Measurements from ENCODE around the gene P3R3URF.

P3R3URF gene

DNA sequence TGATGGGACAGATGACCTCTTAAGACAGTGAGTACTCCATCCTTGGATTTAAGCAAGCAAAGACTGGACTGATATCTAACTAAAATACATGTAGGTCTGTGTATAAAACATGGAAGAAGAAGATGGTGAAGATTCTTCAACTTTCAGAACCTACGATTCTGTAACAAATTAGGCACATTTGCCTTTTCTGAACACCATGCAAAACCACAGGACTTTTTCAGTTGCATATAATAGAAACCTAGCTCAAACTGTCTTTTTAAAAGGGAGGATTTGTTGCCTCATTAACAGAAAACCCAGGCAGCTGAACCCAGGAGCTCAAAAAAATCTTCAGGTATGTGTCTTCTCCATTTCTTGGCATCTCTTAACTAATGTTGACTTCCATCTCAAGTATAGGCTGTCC, 16.1 kb downstream of the P3R3URF start:
- no peaks in the 10 kb centered on the region for H3K9me3 ChIP-seq (ENCODE audit: insufficient read depth, low read depth, low read length)
- no peak overlapping the region for H3K27ac ChIP-seq (ENCODE audit: low read depth, low read length)
- no peak overlapping the region for H2AFZ ChIP-seq (ENCODE audit: insufficient read depth, low read length, poor library complexity)
- H3K27me3 ChIP-seq (ENCODE audit: insufficient read depth, low read length): no peaks in the 10 kb centered on the region
- no peak overlapping the region for H4K91ac ChIP-seq (ENCODE audit: low read depth, low read length)
- H3K14ac ChIP-seq (ENCODE audit: low read length): no peak overlapping the region
- no peak overlapping the region for H2BK5ac ChIP-seq (ENCODE audit: low read depth, low read length, poor library complexity)
- no peaks in the 10 kb centered on the region for H3K36me3 ChIP-seq (ENCODE audit: control insufficient read depth in 1 of 2, insufficient read depth in 2 of 2, low read length in 2 of 2)
- H2BK12ac ChIP-seq (ENCODE audit: low read length): no peak overlapping the region
- H2BK120ac ChIP-seq (ENCODE audit: insufficient read depth, low read length, poor library complexity): no peak overlapping the region
- WGBS (ENCODE audit: extremely low coverage, insufficient coverage, insufficient read length): no CpG with 5 or more reads among the region's 1 CpG
- H4K12ac ChIP-seq (ENCODE audit: low read depth, low read length): no peak overlapping the region
- no peak overlapping the region for H3K4me2 ChIP-seq (ENCODE audit: low read length)
- no peak overlapping the region for H3K4me3 ChIP-seq (ENCODE audit: low read depth, low read length)
- no peaks in the 10 kb centered on the region for H3K79me2 ChIP-seq (ENCODE audit: control insufficient read depth, insufficient read depth, low read length, poor library complexity)
- H3K18ac ChIP-seq (ENCODE audit: low read length): no peak overlapping the region
- H2AK5ac ChIP-seq (ENCODE audit: low read length): no peak overlapping the region
- H3K4ac ChIP-seq (ENCODE audit: low read depth, low read length): no peak overlapping the region
- H3K23ac ChIP-seq (ENCODE audit: low read length): no peak overlapping the region
- no peak overlapping the region for H3K9ac ChIP-seq (ENCODE audit: low read length)
- H4K8ac ChIP-seq (ENCODE audit: low read depth, low read length): no peak overlapping the region
- no peak for DNase-seq
- no peaks in the 10 kb centered on the region for H3K79me1 ChIP-seq (ENCODE audit: low read length)
- no peaks in the 10 kb centered on the region for H3K4me1 ChIP-seq (ENCODE audit: control insufficient read depth in 1 of 2, insufficient read depth in 2 of 2, low read length in 2 of 2)

GRCh38 chr1:46159516-46159915, 16.8 kb downstream of the P3R3URF start:
- Histone ChIP-seq H3K14ac (ENCODE audit: low read length) (no peak overlapping the region), H3K4me2 (ENCODE audit: low read length) (no peak overlapping the region), H3K4me1 (ENCODE audit: control insufficient read depth in 1 of 2, insufficient read depth in 2 of 2, low read length in 2 of 2) (no peaks in the 10 kb centered on the region), H3K4ac (ENCODE audit: low read depth, low read length) (no peak overlapping the region), H3K9ac (ENCODE audit: low read length) (no peak overlapping the region), H2AK5ac (ENCODE audit: low read length) (no peak overlapping the region), H2AFZ (ENCODE audit: insufficient read depth, low read length, poor library complexity) (no peak overlapping the region), H3K36me3 (ENCODE audit: control insufficient read depth in 1 of 2, insufficient read depth in 2 of 2, low read length in 2 of 2) (no peaks in the 10 kb centered on the region), H3K18ac (ENCODE audit: low read length) (no peak overlapping the region), H3K4me3 (ENCODE audit: low read depth, low read length) (no peak overlapping the region), H2BK120ac (ENCODE audit: insufficient read depth, low read length, poor library complexity) (no peak overlapping the region), H4K12ac (ENCODE audit: low read depth, low read length) (no peak overlapping the region), H3K79me1 (ENCODE audit: low read length) (no peaks in the 10 kb centered on the region), H3K27me3 (ENCODE audit: insufficient read depth, low read length) (no peaks in the 10 kb centered on the region), H3K79me2 (ENCODE audit: control insufficient read depth, insufficient read depth, low read length, poor library complexity) (no peaks in the 10 kb centered on the region), H3K27ac (ENCODE audit: low read depth, low read length) (no peak overlapping the region), H4K8ac (ENCODE audit: low read depth, low read length) (no peak overlapping the region), H4K91ac (ENCODE audit: low read depth, low read length) (no peak overlapping the region), H3K23ac (ENCODE audit: low read length) (no peak overlapping the region), H2BK12ac (ENCODE audit: low read length) (no peak overlapping the region), H2BK5ac (ENCODE audit: low read depth, low read length, poor library complexity) (no peak overlapping the region), H3K9me3 (ENCODE audit: insufficient read depth, low read depth, low read length) (no peaks in the 10 kb centered on the region)
- WGBS (ENCODE audit: extremely low coverage, insufficient coverage, insufficient read length): no CpG with 5 or more reads among the region's 3 CpGs
- DNase-seq: no peak

- Histone ChIP-seq H3K4me1 (ENCODE audit: control insufficient read depth in 1 of 2, insufficient read depth in 2 of 2, low read length in 2 of 2) (no peaks in the 10 kb centered on the region), H2AK5ac (ENCODE audit: low read length) (no peak overlapping the region), H2BK5ac (ENCODE audit: low read depth, low read length, poor library complexity) (no peak overlapping the region), H4K8ac (ENCODE audit: low read depth, low read length) (no peak overlapping the region), H3K14ac (ENCODE audit: low read length) (no peak overlapping the region), H3K79me1 (ENCODE audit: low read length) (no peaks in the 10 kb centered on the region), H3K23ac (ENCODE audit: low read length) (no peak overlapping the region), H3K4me3 (ENCODE audit: low read depth, low read length) (no peak overlapping the region), H3K4me2 (ENCODE audit: low read length) (no peak overlapping the region), H4K91ac (ENCODE audit: low read depth, low read length) (no peak overlapping the region), H3K18ac (ENCODE audit: low read length) (no peak overlapping the region), H3K9ac (ENCODE audit: low read length) (no peak overlapping the region), H2BK120ac (ENCODE audit: insufficient read depth, low read length, poor library complexity) (no peak overlapping the region), H2BK12ac (ENCODE audit: low read length) (no peak overlapping the region), H3K4ac (ENCODE audit: low read depth, low read length) (no peak overlapping the region), H2AFZ (ENCODE audit: insufficient read depth, low read length, poor library complexity) (no peak overlapping the region), H4K12ac (ENCODE audit: low read depth, low read length) (no peak overlapping the region), H3K27ac (ENCODE audit: low read depth, low read length) (no peak overlapping the region), H3K9me3 (ENCODE audit: insufficient read depth, low read depth, low read length) (no peaks in the 10 kb centered on the region), H3K36me3 (ENCODE audit: control insufficient read depth in 1 of 2, insufficient read depth in 2 of 2, low read length in 2 of 2) (no peaks in the 10 kb centered on the region), H3K27me3 (ENCODE audit: insufficient read depth, low read length) (no peaks in the 10 kb centered on the region), H3K79me2 (ENCODE audit: control insufficient read depth, insufficient read depth, low read length, poor library complexity) (no peaks in the 10 kb centered on the region)
- WGBS (ENCODE audit: extremely low coverage, insufficient coverage, insufficient read length): no CpG with 5 or more reads among the region's 13 CpGs
- DNase-seq: no peak
Measured at GRCh38 chr1:46158312-46159281, 17.7 kb downstream of the P3R3URF start.

DNA sequence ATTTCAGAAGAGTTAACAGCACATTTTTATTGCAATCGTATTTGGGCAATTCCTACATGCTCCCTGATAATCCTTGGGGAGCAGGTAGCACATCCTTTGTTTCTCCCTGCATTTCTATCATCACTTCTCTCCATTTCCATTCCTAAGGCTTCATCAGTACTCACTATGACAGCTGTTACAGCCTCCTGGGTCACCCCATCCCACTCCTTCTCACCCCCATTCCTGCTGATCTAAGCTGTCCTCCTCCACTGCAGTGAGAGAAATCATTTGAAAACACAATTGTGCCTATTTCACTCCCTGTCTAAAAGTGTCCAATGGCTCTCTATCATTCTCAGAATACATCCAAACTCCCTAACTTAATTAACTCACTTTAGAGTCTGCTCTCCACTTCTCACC, 18.4 kb downstream of the P3R3URF start:
- no peak overlapping the region for H2BK5ac ChIP-seq (ENCODE audit: low read depth, low read length, poor library complexity)
- H3K4me2 ChIP-seq (ENCODE audit: low read length): no peak overlapping the region
- no peak overlapping the region for H2AFZ ChIP-seq (ENCODE audit: insufficient read depth, low read length, poor library complexity)
- H3K4me3 ChIP-seq (ENCODE audit: low read depth, low read length): no peak overlapping the region
- H4K91ac ChIP-seq (ENCODE audit: low read depth, low read length): no peak overlapping the region
- no peaks in the 10 kb centered on the region for H3K79me2 ChIP-seq (ENCODE audit: control insufficient read depth, insufficient read depth, low read length, poor library complexity)
- H2BK120ac ChIP-seq (ENCODE audit: insufficient read depth, low read length, poor library complexity): no peak overlapping the region
- no peak overlapping the region for H3K18ac ChIP-seq (ENCODE audit: low read length)
- no peak overlapping the region for H3K14ac ChIP-seq (ENCODE audit: low read length)
- H3K27me3 ChIP-seq (ENCODE audit: insufficient read depth, low read length): no peaks in the 10 kb centered on the region
- H3K4ac ChIP-seq (ENCODE audit: low read depth, low read length): no peak overlapping the region
- no peak overlapping the region for H4K12ac ChIP-seq (ENCODE audit: low read depth, low read length)
- no peak overlapping the region for H2AK5ac ChIP-seq (ENCODE audit: low read length)
- WGBS (ENCODE audit: extremely low coverage, insufficient coverage, insufficient read length): no CpG with 5 or more reads among the region's 1 CpG
- no peak overlapping the region for H3K27ac ChIP-seq (ENCODE audit: low read depth, low read length)
- H2BK12ac ChIP-seq (ENCODE audit: low read length): no peak overlapping the region
- H4K8ac ChIP-seq (ENCODE audit: low read depth, low read length): no peak overlapping the region
- H3K36me3 ChIP-seq (ENCODE audit: control insufficient read depth in 1 of 2, insufficient read depth in 2 of 2, low read length in 2 of 2): no peaks in the 10 kb centered on the region
- H3K79me1 ChIP-seq (ENCODE audit: low read length): no peaks in the 10 kb centered on the region
- H3K4me1 ChIP-seq (ENCODE audit: control insufficient read depth in 1 of 2, insufficient read depth in 2 of 2, low read length in 2 of 2): no peaks in the 10 kb centered on the region
- no peak overlapping the region for H3K9ac ChIP-seq (ENCODE audit: low read length)
- DNase-seq: no peak
- no peak overlapping the region for H3K23ac ChIP-seq (ENCODE audit: low read length)
- no peaks in the 10 kb centered on the region for H3K9me3 ChIP-seq (ENCODE audit: insufficient read depth, low read depth, low read length)
